HG03460 (cell line): Measurements from ENCODE around the gene ANO2.
"Not testable (repeated sequence)": the region's sequence is repeated elsewhere in the genome, so short reads cannot be mapped to it uniquely, and the experiment has no call there.

Experiments used
- ATAC-seq: cut with Tn5 transposase; IDR thresholded peaks from one replicate; pipeline ENCODE4 v1.9.1; 2021; ENCODE audit not compliant: unreplicated experiment

Gene ANO2

GRCh38 chr12:5830111-5830510, 114.9 kb downstream of the ANO2 start:
- no peak for ATAC-seq

GRCh38 chr12:5827591-5827990, 117.5 kb downstream of the ANO2 start:
- ATAC-seq, result no peak

- ATAC-seq, result not testable (repeated sequence)
Observed at GRCh38 chr12:5825761-5826160, 119.3 kb downstream of the ANO2 start.

GRCh38 chr12:5818877-5819276, 126.2 kb downstream of the ANO2 start:
- not testable (repeated sequence) for ATAC-seq

- no peak for ATAC-seq
Observed at GRCh38 chr12:5817246-5817645, 127.8 kb downstream of the ANO2 start.

- no peak for ATAC-seq
Observed at GRCh38 chr12:5809586-5809985, 135.5 kb downstream of the ANO2 start.

GRCh38 chr12:5808981-5809380, 136.1 kb downstream of the ANO2 start:
- no peak for ATAC-seq

- ATAC-seq, result no peak
Observed at GRCh38 chr12:5807514-5808219, 137.4 kb downstream of the ANO2 start.

- no peak for ATAC-seq
Observed at GRCh38 chr12:5807090-5807414, 138.0 kb downstream of the ANO2 start.

- no peak for ATAC-seq
Observed at GRCh38 chr12:5806371-5807089, 138.5 kb downstream of the ANO2 start.

GRCh38 chr12:5803532-5803931, 141.5 kb downstream of the ANO2 start:
- ATAC-seq, result no peak

- no peak for ATAC-seq
Observed at GRCh38 chr12:5798242-5799015, 146.6 kb downstream of the ANO2 start.

- ATAC-seq, result no peak
Observed at GRCh38 chr12:5797661-5798060, 147.4 kb downstream of the ANO2 start.

- ATAC-seq, result no peak
Observed at GRCh38 chr12:5796959-5797225, 148.2 kb downstream of the ANO2 start.

GRCh38 chr12:5796171-5796958, 148.7 kb downstream of the ANO2 start:
- no peak for ATAC-seq

GRCh38 chr12:5794156-5794555, 150.9 kb downstream of the ANO2 start:
- no peak for ATAC-seq

GRCh38 chr12:5792343-5792742, 152.7 kb downstream of the ANO2 start:
- ATAC-seq, result no peak

GRCh38 chr12:5789469-5789968, 155.5 kb downstream of the ANO2 start:
- no peak for ATAC-seq

- no peak for ATAC-seq
Observed at GRCh38 chr12:5787828-5788227, 157.2 kb downstream of the ANO2 start.

- ATAC-seq, result no peak
Observed at GRCh38 chr12:5785601-5786000, 159.5 kb downstream of the ANO2 start.

GRCh38 chr12:5784462-5785130, 160.5 kb downstream of the ANO2 start:
- ATAC-seq, result no peak
